Measurements from ENCODE around the gene AVPR2.

DNA sequence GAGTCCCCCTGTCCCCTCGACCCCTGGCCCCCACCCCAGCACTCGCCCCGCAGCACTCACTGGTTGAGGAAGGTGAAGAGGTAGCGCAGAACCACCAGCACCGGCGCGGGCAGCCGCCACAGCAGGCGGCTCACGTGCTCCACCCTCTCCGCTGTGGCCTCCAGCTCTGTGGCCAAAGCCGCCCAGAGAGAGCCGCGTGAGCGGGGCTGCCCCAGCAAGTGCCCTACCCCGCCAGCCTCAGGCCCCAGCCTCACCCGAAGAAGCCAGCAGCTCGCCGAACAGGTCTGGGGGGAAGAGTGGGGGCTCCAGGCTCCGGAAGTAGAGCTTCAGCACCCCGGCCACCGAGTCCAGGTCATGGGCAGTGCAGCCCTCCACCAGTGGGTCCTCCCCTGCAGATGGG lies 6.0 kb downstream of the AVPR2 start:
- TF ChIP-seq, protein P1, sequence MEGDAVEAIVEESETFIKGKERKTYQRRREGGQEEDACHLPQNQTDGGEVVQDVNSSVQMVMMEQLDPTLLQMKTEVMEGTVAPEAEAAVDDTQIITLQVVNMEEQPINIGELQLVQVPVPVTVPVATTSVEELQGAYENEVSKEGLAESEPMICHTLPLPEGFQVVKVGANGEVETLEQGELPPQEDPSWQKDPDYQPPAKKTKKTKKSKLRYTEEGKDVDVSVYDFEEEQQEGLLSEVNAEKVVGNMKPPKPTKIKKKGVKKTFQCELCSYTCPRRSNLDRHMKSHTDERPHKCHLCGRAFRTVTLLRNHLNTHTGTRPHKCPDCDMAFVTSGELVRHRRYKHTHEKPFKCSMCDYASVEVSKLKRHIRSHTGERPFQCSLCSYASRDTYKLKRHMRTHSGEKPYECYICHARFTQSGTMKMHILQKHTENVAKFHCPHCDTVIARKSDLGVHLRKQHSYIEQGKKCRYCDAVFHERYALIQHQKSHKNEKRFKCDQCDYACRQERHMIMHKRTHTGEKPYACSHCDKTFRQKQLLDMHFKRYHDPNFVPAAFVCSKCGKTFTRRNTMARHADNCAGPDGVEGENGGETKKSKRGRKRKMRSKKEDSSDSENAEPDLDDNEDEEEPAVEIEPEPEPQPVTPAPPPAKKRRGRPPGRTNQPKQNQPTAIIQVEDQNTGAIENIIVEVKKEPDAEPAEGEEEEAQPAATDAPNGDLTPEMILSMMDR (IDR thresholded peaks at IDR 0.05) = no peak
- no peak for TF ChIP-seq ZFX (IDR thresholded peaks at IDR 0.05; ENCODE audit: borderline replicate concordance)

Data from 22Rv1 (cell line).